IMR-90 (cell line): ENCODE measurements around the gene KCNMB1. TPM values are rescaled to one million over a fixed set of nuclear protein-coding genes. Genes with fewer than 3 reads are reported as not detected.

ENCODE experiments used
- ATAC-seq: fragments of 200-7000 bp; cut with Tn5 transposase; 2 replicates; pipeline ENCODE4 v1.9.1; 2020; ENCODE audit warnings: low read depth, mild to moderate bottlenecking, moderate library complexity
- BruUV-seq: library from RNA; stranded (reverse); fragments of 400-500 nt; replicated peaks from 2 replicates; lab custom pipeline; 2021; lab: Mats Ljungman, UMichigan
- CTCF ChIA-PET: fragments of 300-600 bp; formaldehyde crosslinking; extraction: SDS; loops from one replicate; lab custom pipeline; 2021; ENCODE audit warnings: antibody characterized with exemption; lab: Yijun Ruan, JAX
- POLR2A ChIA-PET: fragments of 300-600 bp; sonication (Branson Sonifier 250); formaldehyde crosslinking; loops from one replicate; lab custom pipeline; 2022; ENCODE audit warnings: antibody characterized with exemption; ENCODE audit not compliant: unreplicated experiment; lab: Charles Lee
- DNase-seq: peaks from one replicate; pipeline ENCODE4 v3.0.0; 2013
- H2AFZ ChIP-seq: replicated peaks from 2 replicates; pipeline ENCODE3; 2013; ENCODE audit warnings: low read length, mild to moderate bottlenecking; ENCODE audit not compliant: poor library complexity
- H2AK5ac ChIP-seq: 2 replicates; pipeline ENCODE4 v1.6.1; 2013; ENCODE audit warnings: low read depth, low read length, inconsistent platforms
- H2AK9ac ChIP-seq: replicated peaks from 2 replicates; pipeline ENCODE3; 2013; ENCODE audit warnings: mild to moderate bottlenecking, low read depth, low read length, moderate library complexity; ENCODE audit not compliant: poor library complexity
- H2BK120ac ChIP-seq: 2 replicates; pipeline ENCODE4 v1.6.1; 2013; ENCODE audit warnings: low read depth, low read length, inconsistent platforms
- H2BK15ac ChIP-seq: 3 replicates; pipeline ENCODE4 v1.6.1; 2013; ENCODE audit warnings: low read depth, low read length, inconsistent platforms
- H2BK20ac ChIP-seq: 2 replicates; pipeline ENCODE4 v1.6.1; 2013; ENCODE audit warnings: low read depth, mild to moderate bottlenecking, inconsistent platforms, low read length, moderate library complexity
- H2BK5ac ChIP-seq: 2 replicates; pipeline ENCODE4 v1.6.1; 2013; ENCODE audit warnings: mild to moderate bottlenecking, low read depth, low read length, inconsistent platforms; ENCODE audit not compliant: poor library complexity, severe bottlenecking
- H3K14ac ChIP-seq: replicated peaks from 2 replicates; pipeline ENCODE4 v1.6.1; 2013; ENCODE audit warnings: low read depth, low read length, inconsistent platforms
- H3K18ac ChIP-seq: 2 replicates; pipeline ENCODE4 v1.6.1; 2013; ENCODE audit warnings: low read depth, low read length, control low read depth
- H3K23ac ChIP-seq: 2 replicates; pipeline ENCODE4 v1.6.1; 2013; ENCODE audit warnings: low read depth, low read length, inconsistent platforms
- H3K27ac ChIP-seq: 2 replicates; pipeline ENCODE4 v1.5.1; 2013; ENCODE audit warnings: mild to moderate bottlenecking, control low read depth, low read length; ENCODE audit not compliant: insufficient read depth
- H3K27me3 ChIP-seq: 2 replicates; pipeline ENCODE4 v1.6.1; 2013; ENCODE audit warnings: low read length; ENCODE audit not compliant: control insufficient read depth, insufficient read depth
- H3K36me3 ChIP-seq: 2 replicates; pipeline ENCODE4 v1.6.1; 2013; ENCODE audit warnings: low read length, mixed read lengths; ENCODE audit not compliant: control insufficient read depth, insufficient read depth
- H3K4ac ChIP-seq: 2 replicates; pipeline ENCODE4 v1.6.1; 2013; ENCODE audit warnings: low read depth, low read length, inconsistent platforms
- H3K4me1 ChIP-seq: 2 replicates; pipeline ENCODE4 v1.6.1; 2013; ENCODE audit warnings: low read length, mixed read lengths; ENCODE audit not compliant: control insufficient read depth, insufficient read depth
- H3K4me2 ChIP-seq: 2 replicates; pipeline ENCODE4 v1.6.1; 2013; ENCODE audit warnings: low read depth, mild to moderate bottlenecking, control low read depth, low read length, moderate library complexity
- H3K4me3 ChIP-seq: 2 replicates; pipeline ENCODE4 v1.5.1; 2013; ENCODE audit warnings: low read depth, mild to moderate bottlenecking, control low read depth, low read length, moderate library complexity; ENCODE audit not compliant: insufficient read depth
- H3K56ac ChIP-seq: 2 replicates; pipeline ENCODE4 v1.6.1; 2013; ENCODE audit warnings: low read length, inconsistent platforms; ENCODE audit not compliant: insufficient read depth; ENCODE audit errors: extremely low read depth
- H3K79me1 ChIP-seq, 2 experiments: 2 replicates each; pipeline ENCODE4 v1.6.1; 2013; ENCODE audit warnings: low read length in 2 of 2, inconsistent platforms in 1 of 2, low read depth in 1 of 2
- H3K9ac ChIP-seq: 2 replicates; pipeline ENCODE4 v1.6.1; 2013; ENCODE audit warnings: low read depth, low read length, control low read depth
- H3K9me1 ChIP-seq: 2 replicates; pipeline ENCODE4 v1.6.1; 2013; ENCODE audit warnings: low read length, inconsistent platforms; ENCODE audit not compliant: insufficient read depth
- H3K9me3 ChIP-seq: 2 replicates; pipeline ENCODE4 v1.6.1; 2013; ENCODE audit warnings: low read length; ENCODE audit not compliant: control insufficient read depth, insufficient read depth
- H4K20me1 ChIP-seq: 2 replicates; pipeline ENCODE4 v1.6.1; 2013; ENCODE audit warnings: low read length, inconsistent platforms; ENCODE audit not compliant: insufficient read depth
- H4K5ac ChIP-seq: 2 replicates; pipeline ENCODE4 v1.6.1; 2013; ENCODE audit warnings: mild to moderate bottlenecking, low read depth, low read length, control low read depth
- H4K8ac ChIP-seq, 2 experiments: 2 replicates each; pipeline ENCODE4 v1.6.1; 2013; ENCODE audit warnings: low read depth in 2 of 2, low read length in 2 of 2, control low read depth in 1 of 2, inconsistent platforms in 1 of 2
- H4K91ac ChIP-seq: 2 replicates; pipeline ENCODE4 v1.6.1; 2013; ENCODE audit warnings: low read depth, low read length, inconsistent platforms; ENCODE audit not compliant: insufficient read depth
- BHLHE40 ChIP-seq: fragments of 150-350 bp; IDR thresholded peaks from 2 replicates; pipeline ENCODE4 v1.6.1; 2016; ENCODE audit warnings: mild to moderate bottlenecking, low read depth, low read length
- MAZ ChIP-seq: IDR thresholded peaks from 2 replicates; pipeline ENCODE4 v1.6.1; 2012; ENCODE audit warnings: low read depth, mild to moderate bottlenecking, low read length, improper control_type of control experiment, moderate library complexity, borderline replicate concordance
- NFE2L2 ChIP-seq: fragments of 150-350 bp; IDR thresholded peaks from 2 replicates; pipeline ENCODE4 v1.6.1; 2016; ENCODE audit warnings: low read depth, mild to moderate bottlenecking, low read length
- WGBS, 2 experiments: methylation state at CpG; one replicate each; pipeline versions ENCODE4 v1.1.5 to v1.1.7; 2013; ENCODE audit warnings: missing lambda C conversion rate in 2 of 2; ENCODE audit not compliant: insufficient read length in 1 of 2; ENCODE audit errors: extremely low coverage in 2 of 2; 5-methylcytosine and 5-hydroxymethylcytosine counted together
- dilution Hi-C: fragments of 300-500 bp; cut with HindIII; formaldehyde crosslinking; loops from one replicate; pipeline ENCODE4 v1.14.3; 2018; ENCODE audit warnings: low sequenced_read_pairs; ENCODE audit not compliant: unreplicated experiment
- in situ Hi-C: fragments of 300-500 bp; cut with MboI; formaldehyde crosslinking; loops from 3 replicates; pipeline ENCODE4 v1.14.3; 2019; ENCODE audit warnings: low sequenced_read_pairs, inconsistent platforms, mixed read lengths
- intact Hi-C: fragments of 100-400 bp; cut with micrococcal nuclease; formaldehyde crosslinking; loops from 2 replicates; pipeline ENCODE4 v1.10.0; 2022
- polyA plus RNA-seq, 3 experiments: library from polyadenylated mRNA; depleted of rRNA; stranded (reverse); fragments of >200 nt; gene quantifications; 2 replicates each; pipeline ENCODE4 v1.2.3, GENCODE V29; 2012; ENCODE audit warnings: low replicate concordance in 1 of 3
- total RNA-seq: library from RNA; depleted of rRNA; stranded (reverse); fragments of >200 nt; gene quantifications from 2 replicates; pipeline ENCODE4 v1.2.3, GENCODE V29; 2012
- TF ChIP-seq, protein P1 (sequence below): conservative IDR thresholded peaks from 2 replicates; pipeline ENCODE4 v1.5.1; 2012; ENCODE audit warnings: mild to moderate bottlenecking, low read depth, low read length, improper control_type of control experiment

Gene KCNMB1
- total and polyA plus RNA-seq, 2 of the 4 experiments (the other 2 are of a cell fraction) = not detected

GRCh38 chr5:170426786-170427185 is 37.6 kb upstream of the KCNMB1 start:
- Histone ChIP-seq H3K56ac (no peak overlapping the region), H3K79me1 (no peaks in the 10 kb centered on the region), H4K91ac (no peak overlapping the region), H2BK15ac (no peak overlapping the region), H3K9me1 (no peaks in the 10 kb centered on the region), H4K5ac (no peak overlapping the region), H2BK20ac (no peak overlapping the region), H2AK9ac (no peak overlapping the region), H3K4me2 (no peak overlapping the region), H4K8ac (no peak overlapping the region), H3K18ac (no peak overlapping the region), H2AK5ac (no peak overlapping the region), H3K36me3 (no peaks in the 10 kb centered on the region), H3K23ac (no peak overlapping the region), H3K4me3 (no peak overlapping the region), H3K4ac (no peak overlapping the region), H2BK5ac (no peak overlapping the region), H4K20me1 (no peaks in the 10 kb centered on the region), H3K27me3 (peaks cover 10% of the 10 kb centered on the region), H3K9me3 (no peaks in the 10 kb centered on the region), H2BK120ac (no peak overlapping the region), H3K4me1 (no peaks in the 10 kb centered on the region), H2AFZ (no peak overlapping the region), H3K14ac (no peak overlapping the region), H3K27ac (no peak overlapping the region), H3K9ac (no peak overlapping the region)
- intact Hi-C loops (no loop called here), in situ Hi-C loops (loop anchor here (10.0 kb wide), 1 partner anchor 202 kb away; no protein-coding TSS in a partner anchor), dilution Hi-C loops (no loop called here)
- BruUV-seq = no TSS peak
- TF ChIP-seq MAZ (no peak), NFE2L2 (no peak), BHLHE40 (no peak)
- TF ChIP-seq, protein P1, sequence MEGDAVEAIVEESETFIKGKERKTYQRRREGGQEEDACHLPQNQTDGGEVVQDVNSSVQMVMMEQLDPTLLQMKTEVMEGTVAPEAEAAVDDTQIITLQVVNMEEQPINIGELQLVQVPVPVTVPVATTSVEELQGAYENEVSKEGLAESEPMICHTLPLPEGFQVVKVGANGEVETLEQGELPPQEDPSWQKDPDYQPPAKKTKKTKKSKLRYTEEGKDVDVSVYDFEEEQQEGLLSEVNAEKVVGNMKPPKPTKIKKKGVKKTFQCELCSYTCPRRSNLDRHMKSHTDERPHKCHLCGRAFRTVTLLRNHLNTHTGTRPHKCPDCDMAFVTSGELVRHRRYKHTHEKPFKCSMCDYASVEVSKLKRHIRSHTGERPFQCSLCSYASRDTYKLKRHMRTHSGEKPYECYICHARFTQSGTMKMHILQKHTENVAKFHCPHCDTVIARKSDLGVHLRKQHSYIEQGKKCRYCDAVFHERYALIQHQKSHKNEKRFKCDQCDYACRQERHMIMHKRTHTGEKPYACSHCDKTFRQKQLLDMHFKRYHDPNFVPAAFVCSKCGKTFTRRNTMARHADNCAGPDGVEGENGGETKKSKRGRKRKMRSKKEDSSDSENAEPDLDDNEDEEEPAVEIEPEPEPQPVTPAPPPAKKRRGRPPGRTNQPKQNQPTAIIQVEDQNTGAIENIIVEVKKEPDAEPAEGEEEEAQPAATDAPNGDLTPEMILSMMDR = no peak
- ATAC-seq (no peak), DNase-seq (no peak)
- ChIA-PET CTCF (interaction anchor here (1.1 to 1.7 kb wide), 4 partner anchors 8 to 207 kb away, joined by 3 to 6 read pairs (median 4); no protein-coding TSS in a partner anchor), POLR2A (no interaction called here)
- no CpG with 5 or more reads among the region's 6 CpGs for WGBS, 2 experiments
